ENCODE data around the gene LPCAT3.

LPCAT3 gene

GRCh38 chr12:6928703-6929407, 89.4 kb downstream of the LPCAT3 start:
- no peaks in the 10 kb centered on the region; the same call in none of the 2 replicates for H3K36me3 ChIP-seq (ENCODE audit: control insufficient read depth, insufficient read depth, low read length)
- no peaks in the 10 kb centered on the region for H3K27me3 ChIP-seq (replicated peaks; ENCODE audit: control insufficient read depth, insufficient read depth, low read length)
- no peak for DNase-seq (ENCODE audit: extremely low read depth, insufficient read length)
- H3K4me3 ChIP-seq (replicated peaks; ENCODE audit: low read depth, low read length), result peak overlapping the region; percentile 89
- TF ChIP-seq CTCF (IDR thresholded peaks at IDR 0.05; ENCODE audit: insufficient read depth, low read length, poor library complexity, severe bottlenecking), result no peak

GRCh38 chr12:6928022-6928702, 90.1 kb downstream of the LPCAT3 start:
- TF ChIP-seq CTCF (IDR thresholded peaks at IDR 0.05; ENCODE audit: insufficient read depth, low read length, poor library complexity, severe bottlenecking), result no peak

GRCh38 chr12:6927379-6928021, 90.8 kb downstream of the LPCAT3 start, which contains the start of gene ATN1:
Gene ATN1 (plus strand): TSS chr12:6927959. CDS start chr12:6934002, 6,043 bp downstream.
- Histone ChIP-seq H3K27me3 (replicated peaks; ENCODE audit: control insufficient read depth, insufficient read depth, low read length) (no peaks in the 10 kb centered on the region), H3K4me3 (replicated peaks; ENCODE audit: low read depth, low read length) (peak within 1 kb of the TSS; percentile 89), H3K36me3 (ENCODE audit: control insufficient read depth, insufficient read depth, low read length) (peaks cover 2% of the 10 kb centered on the region)
- peak; percentile 64 for DNase-seq (ENCODE audit: extremely low read depth, insufficient read length)
- no peak for TF ChIP-seq CTCF (IDR thresholded peaks at IDR 0.05; ENCODE audit: insufficient read depth, low read length, poor library complexity, severe bottlenecking)

More at GRCh38 chr12:6928022-6928702, 90.1 kb downstream of the LPCAT3 start:
- DNase-seq (ENCODE audit: extremely low read depth, insufficient read length), result no peak
- Histone ChIP-seq H3K36me3 (ENCODE audit: control insufficient read depth, insufficient read depth, low read length) (no peaks in the 10 kb centered on the region; the same call in 1 of the 2 replicates), H3K27me3 (replicated peaks; ENCODE audit: control insufficient read depth, insufficient read depth, low read length) (no peaks in the 10 kb centered on the region), H3K4me3 (replicated peaks; ENCODE audit: low read depth, low read length) (peak overlapping the region; percentile 89)
